Hepatocyte (in vitro differentiated cells): ENCODE measurements around the gene PIGT.

ENCODE experiments used
- CTCF ChIP-seq: fragments of 200-600 bp; sonication (generic); IDR thresholded peaks from 2 replicates; pipeline ENCODE4 v1.5.1; 2016; ENCODE audit warnings: antibody characterized with exemption, mild to moderate bottlenecking; ENCODE audit not compliant: poor library complexity
- EZH2phosphoT487 ChIP-seq: fragments of 200-600 bp; sonication (generic); IDR thresholded peaks from one replicate; pipeline ENCODE4 v1.6.1; 2018; ENCODE audit warnings: antibody characterized with exemption, mild to moderate bottlenecking, low read depth, moderate library complexity; ENCODE audit not compliant: unreplicated experiment, severe bottlenecking

DNA sequence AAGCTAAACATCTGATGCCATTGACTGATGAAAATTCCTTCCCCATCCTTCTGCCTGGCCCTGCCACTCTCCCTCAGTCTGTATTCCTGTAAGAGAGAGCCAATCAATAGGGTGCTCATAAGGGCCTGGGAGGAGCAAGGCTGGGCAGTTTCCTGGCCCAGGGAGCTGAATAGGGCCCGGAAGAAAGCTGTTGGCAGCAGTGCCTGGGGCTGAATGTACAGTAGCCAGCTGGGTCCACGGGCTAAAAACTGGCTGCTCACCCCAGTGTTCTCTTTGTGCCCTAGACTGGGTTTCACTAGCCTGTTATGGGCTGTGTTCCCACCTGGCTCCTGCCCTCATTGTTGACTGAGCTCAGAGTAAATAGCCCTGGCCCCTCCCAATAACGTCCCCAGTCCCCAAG lies 51.9 kb downstream of the PIGT start:
- TF ChIP-seq CTCF (no peak), EZH2phosphoT487 (no peak)
